Prostate gland (tissue), 2 donors: ENCODE measurements around the gene SIN3B. TPM values are rescaled to one million over a fixed set of nuclear protein-coding genes. Genes with fewer than 3 reads are reported as not detected.

Experiments
- DNase-seq: peaks from one replicate; pipeline ENCODE4 v3.0.0-alpha.2; 2019; ENCODE audit warnings: low spot score
- H3K27ac ChIP-seq, 2 donors: fragments of 200-600 bp; sonication (generic); 2 replicates each; pipeline ENCODE4 v1.5.1; 2017 to 2019
- H3K27me3 ChIP-seq: fragments of 200-600 bp; sonication (generic); replicated peaks from 2 replicates; pipeline ENCODE4 v1.5.1; 2019; ENCODE audit not compliant: insufficient read depth
- H3K36me3 ChIP-seq, 2 donors: fragments of 200-600 bp; sonication (generic); 1 replicate in 1 of 2; 2 replicates in 1 of 2; pipeline versions ENCODE4 v1.5.1 to v1.8.1; 2017 to 2019
- H3K4me1 ChIP-seq: fragments of 200-600 bp; sonication (generic); replicated peaks from 2 replicates; pipeline ENCODE4 v1.5.1; 2019
- H3K4me3 ChIP-seq, 2 donors: fragments of 200-600 bp; sonication (generic); 2 replicates each; pipeline ENCODE4 v1.5.1; 2017 to 2019
- H3K9me3 ChIP-seq: fragments of 200-600 bp; sonication (generic); 2 replicates; pipeline ENCODE4 v1.5.1; 2017
- CTCF ChIP-seq, 4 experiments: fragments of 200-600 bp in 2 of 4; fragments of 450-650 bp in 2 of 4; sonication (generic) in 2 of 4; IDR thresholded peaks; 1 replicate in 3 of 4; 2 replicates in 1 of 4; pipeline ENCODE4 v1.5.1; 2016 to 2019; ENCODE audit warnings: antibody characterized with exemption in 4 of 4, mild to moderate bottlenecking in 2 of 4, moderate library complexity in 2 of 4
- POLR2A ChIP-seq: fragments of 450-650 bp; IDR thresholded peaks from one replicate; pipeline ENCODE4 v1.6.1; 2016; ENCODE audit warnings: antibody characterized with exemption, mild to moderate bottlenecking
- POLR2AphosphoS5 ChIP-seq: sonication (generic); formaldehyde crosslinking; IDR thresholded peaks from one replicate; pipeline ENCODE4 v1.6.1; 2017; ENCODE audit warnings: antibody characterized with exemption
- WGBS: methylation state at CpG from one replicate; pipeline ENCODE4 v1.1.5; 2018; 5-methylcytosine and 5-hydroxymethylcytosine counted together
- intact Hi-C: fragments of 100-400 bp; cut with DNase I; formaldehyde crosslinking; loops from one replicate; pipeline ENCODE4 v1.14.2; 2022
- total RNA-seq, 2 donors: library from RNA; depleted of rRNA; stranded (reverse); fragments of >200 nt; gene quantifications; one replicate each; pipeline ENCODE4 v1.1.0, GENCODE V29; 2016

SIN3B gene
- total RNA-seq = 100 to 1,000 TPM in 1 of 2 donors, 10 to 100 TPM in 1; 37.8 to 159 TPM

GRCh38 chr19:16829010-16829821 lies at the start of gene SIN3B:
TSS of gene SIN3B (plus strand) at chr19:16829398. CDS start at chr19:16829421, 23 bp downstream.
- WGBS = 2% methylated on average over 44 of the region's 63 CpGs

GRCh38 chr19:16779539-16780163 lies 49.5 kb upstream of the SIN3B start:
- Histone ChIP-seq H3K9me3 (no peaks in the 10 kb centered on the region), H3K36me3 (no peaks in the 10 kb centered on the region), H3K27me3 (no peaks in the 10 kb centered on the region), H3K4me3 (no peak overlapping the region), H3K4me1 (no peaks in the 10 kb centered on the region), H3K27ac (no peak overlapping the region)
- TF ChIP-seq POLR2A (no peak), CTCF (IDR thresholded peaks at IDR 0.05) (no peak), POLR2AphosphoS5 (no peak)
- 70% methylated on average over 3 of the region's 3 CpGs for WGBS
- intact Hi-C loops = no loop called here
- DNase-seq = no peak

More at GRCh38 chr19:16829010-16829821, at the start of gene SIN3B:
- DNase-seq = peak; percentile 80
- peak in 1 of 4 experiments; percentile 13 for TF ChIP-seq CTCF (IDR thresholded peaks at IDR 0.05)
- peak; percentile 88 for TF ChIP-seq POLR2AphosphoS5
- peak; percentile 81 for TF ChIP-seq POLR2A
- no peaks in the 10 kb centered on the region for H3K4me1 ChIP-seq
- no peaks in the 10 kb centered on the region for H3K9me3 ChIP-seq
- H3K27me3 ChIP-seq = no peaks in the 10 kb centered on the region
- H3K36me3 ChIP-seq = peaks cover 4 to 11% of the 10 kb centered on the region in 2 donors
- peak within 1 kb of the TSS; percentile 74 to 83 for H3K27ac ChIP-seq
- H3K4me3 ChIP-seq = peak within 1 kb of the TSS; percentile 63 to 99
- intact Hi-C loops = loop anchor here (5.0 to 10.0 kb wide), 2 partner anchors 68 to 94 kb away; no protein-coding TSS in a partner anchor

GRCh38 chr19:16782719-16783118 lies 46.5 kb upstream of the SIN3B start:
- TF ChIP-seq POLR2A = no peak
- TF ChIP-seq POLR2AphosphoS5 = no peak
- no peak for TF ChIP-seq CTCF (IDR thresholded peaks at IDR 0.05)
- intact Hi-C loops = no loop called here
- WGBS = 97% methylated on average over 1 of the region's 1 CpG

GRCh38 chr19:16788479-16788878 lies 40.7 kb upstream of the SIN3B start:
- H3K27ac ChIP-seq = no peak overlapping the region
- no peaks in the 10 kb centered on the region for H3K27me3 ChIP-seq
- WGBS = 96% methylated on average over 2 of the region's 2 CpGs
- no peaks in the 10 kb centered on the region for H3K4me1 ChIP-seq
- no peak for DNase-seq
- H3K36me3 ChIP-seq = no peaks in the 10 kb centered on the region
- no peak for TF ChIP-seq CTCF (IDR thresholded peaks at IDR 0.05)
- TF ChIP-seq POLR2A = no peak
- TF ChIP-seq POLR2AphosphoS5 = no peak
- H3K9me3 ChIP-seq = no peaks in the 10 kb centered on the region
- H3K4me3 ChIP-seq = no peak overlapping the region
- intact Hi-C loops = no loop called here

More at GRCh38 chr19:16782719-16783118, 46.5 kb upstream of the SIN3B start:
- H3K36me3 ChIP-seq = no peaks in the 10 kb centered on the region
- H3K9me3 ChIP-seq = no peaks in the 10 kb centered on the region
- no peaks in the 10 kb centered on the region for H3K27me3 ChIP-seq
- H3K4me1 ChIP-seq = no peaks in the 10 kb centered on the region
- no peak for DNase-seq
- no peak overlapping the region for H3K27ac ChIP-seq
- no peak overlapping the region for H3K4me3 ChIP-seq
